Adipocyte (in vitro differentiated cells): ENCODE data around the gene GRM7.

Experiments
- DNase-seq: peaks from one replicate; pipeline ENCODE4 v3.0.0-alpha.2; 2015; ENCODE audit warnings: low read depth
- H3K27me3 ChIP-seq: replicated peaks from 2 replicates; pipeline ENCODE4 v1.7.0; 2013; ENCODE audit warnings: mild to moderate bottlenecking, low read length, moderate library complexity; ENCODE audit not compliant: control insufficient read depth, insufficient read depth
- H3K36me3 ChIP-seq: 2 replicates; pipeline ENCODE4 v1.7.0; 2013; ENCODE audit warnings: low read length, mild to moderate bottlenecking, moderate library complexity; ENCODE audit not compliant: control insufficient read depth, insufficient read depth, severe bottlenecking
- H3K4me1 ChIP-seq: 2 replicates; pipeline ENCODE4 v1.7.0; 2013; ENCODE audit warnings: mild to moderate bottlenecking, low read length, moderate library complexity; ENCODE audit not compliant: control insufficient read depth, insufficient read depth
- H3K4me3 ChIP-seq: 2 replicates; pipeline ENCODE4 v1.7.0; 2013; ENCODE audit warnings: mild to moderate bottlenecking, low read length, moderate library complexity
- H3K9ac ChIP-seq: 2 replicates; pipeline ENCODE4 v1.7.0; 2013; ENCODE audit warnings: mild to moderate bottlenecking, low read length, moderate library complexity
- H3K9me3 ChIP-seq: 2 replicates; pipeline ENCODE4 v1.7.0; 2013; ENCODE audit warnings: mild to moderate bottlenecking, low read length, moderate library complexity; ENCODE audit not compliant: control insufficient read depth

GRM7 gene

DNA sequence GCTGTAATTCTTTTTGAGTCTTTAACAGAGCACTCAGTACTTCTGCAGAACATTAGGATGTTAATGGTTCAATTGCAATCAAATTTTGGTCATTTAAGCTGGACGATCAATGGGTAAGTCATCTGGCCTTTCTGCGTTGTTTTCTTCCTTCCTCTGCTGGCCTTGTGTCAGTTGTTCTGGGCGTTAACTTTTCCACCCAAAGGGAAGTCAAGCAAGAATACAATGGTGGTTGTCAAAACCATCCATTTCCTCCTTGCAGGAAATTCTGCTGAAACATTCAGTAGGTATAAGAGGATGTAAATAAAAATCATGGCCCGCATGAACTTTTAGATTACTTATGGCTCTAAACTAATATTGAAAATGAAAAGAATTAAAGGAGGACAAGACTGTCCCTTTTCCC lies 584.0 kb downstream of the GRM7 start:
- no peak for DNase-seq
- peaks cover 8% of the 10 kb centered on the region for H3K9me3 ChIP-seq
- no peaks in the 10 kb centered on the region for H3K36me3 ChIP-seq
- no peaks in the 10 kb centered on the region for H3K4me1 ChIP-seq
- no peaks in the 10 kb centered on the region for H3K27me3 ChIP-seq
- H3K4me3 ChIP-seq: no peak overlapping the region
- no peak overlapping the region for H3K9ac ChIP-seq

DNA sequence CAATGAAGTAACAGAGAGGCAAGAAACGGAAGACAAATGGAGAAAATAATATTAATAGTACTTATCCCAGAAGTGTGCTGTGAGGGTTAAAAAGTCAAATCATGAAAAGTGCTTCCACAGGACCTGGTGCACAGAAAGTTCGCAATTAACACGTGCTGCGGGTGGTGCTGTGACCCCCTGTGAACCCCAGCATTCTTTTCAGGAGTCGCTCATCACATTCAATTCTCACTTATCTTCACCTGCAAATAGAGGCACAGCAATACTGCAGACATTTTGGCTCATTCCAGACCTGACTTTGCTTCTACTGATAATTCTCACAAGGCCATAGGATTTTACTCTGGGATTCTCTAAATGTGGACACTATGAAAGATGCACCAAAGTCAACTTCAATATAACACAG lies 584.4 kb downstream of the GRM7 start:
- no peaks in the 10 kb centered on the region for H3K4me1 ChIP-seq
- no peak for DNase-seq
- H3K9ac ChIP-seq: no peak overlapping the region
- no peaks in the 10 kb centered on the region for H3K36me3 ChIP-seq
- no peaks in the 10 kb centered on the region for H3K27me3 ChIP-seq
- H3K9me3 ChIP-seq: peaks cover 8% of the 10 kb centered on the region
- no peak overlapping the region for H3K4me3 ChIP-seq

DNA sequence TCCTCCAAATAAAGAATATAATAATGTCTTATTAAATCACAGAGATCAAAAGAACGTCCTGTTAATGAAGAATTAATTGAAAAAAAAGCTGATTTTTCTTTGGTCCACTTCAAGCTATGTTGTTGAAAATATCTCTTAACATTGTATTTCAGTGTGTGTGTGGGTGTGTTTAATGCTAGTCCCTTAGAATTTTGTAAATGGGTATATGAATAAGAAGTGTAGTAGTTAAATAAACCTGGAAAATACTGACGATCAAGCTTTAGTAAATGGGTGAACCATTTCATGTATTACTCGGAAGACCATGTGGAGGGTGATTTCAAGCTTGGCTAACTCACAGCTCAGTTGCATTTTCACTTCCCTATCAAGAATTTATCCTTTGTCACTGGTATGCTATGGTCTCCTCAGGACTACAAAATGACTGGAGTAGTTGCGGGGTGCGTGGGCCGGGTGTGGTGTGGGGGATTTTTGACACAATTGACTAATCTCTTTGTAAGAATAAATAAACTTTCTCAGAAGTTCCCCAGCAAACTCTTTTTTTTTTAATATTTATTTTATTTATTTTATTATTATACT lies 586.4 kb downstream of the GRM7 start:
- Histone ChIP-seq H3K36me3 (no peaks in the 10 kb centered on the region), H3K9me3 (no peaks in the 10 kb centered on the region), H3K4me3 (no peak overlapping the region), H3K27me3 (no peaks in the 10 kb centered on the region), H3K4me1 (no peaks in the 10 kb centered on the region), H3K9ac (no peak overlapping the region)
- no peak for DNase-seq

DNA sequence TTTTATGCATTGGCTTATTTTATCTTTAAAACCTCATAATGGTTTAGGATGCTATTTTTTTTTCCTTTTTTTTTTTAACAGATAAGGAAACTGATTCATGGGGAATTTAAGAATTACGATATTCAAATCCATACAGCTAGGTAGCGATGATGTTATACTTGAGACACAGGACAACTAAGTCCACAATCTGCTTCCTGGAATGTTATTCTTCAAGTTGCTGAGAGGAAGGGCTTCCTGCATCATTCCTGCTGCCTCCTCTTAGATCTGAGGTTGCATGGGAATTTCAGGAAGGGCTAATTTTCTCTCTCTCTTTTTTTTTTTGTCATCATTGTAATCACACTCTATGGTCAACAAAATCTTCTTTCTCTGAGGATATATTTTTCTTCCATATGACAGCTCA lies 595.5 kb downstream of the GRM7 start:
- H3K9ac ChIP-seq: no peak overlapping the region
- peaks cover 2% of the 10 kb centered on the region for H3K9me3 ChIP-seq
- no peaks in the 10 kb centered on the region for H3K27me3 ChIP-seq
- DNase-seq: no peak
- no peak overlapping the region for H3K4me3 ChIP-seq
- no peaks in the 10 kb centered on the region for H3K36me3 ChIP-seq
- no peaks in the 10 kb centered on the region for H3K4me1 ChIP-seq

DNA sequence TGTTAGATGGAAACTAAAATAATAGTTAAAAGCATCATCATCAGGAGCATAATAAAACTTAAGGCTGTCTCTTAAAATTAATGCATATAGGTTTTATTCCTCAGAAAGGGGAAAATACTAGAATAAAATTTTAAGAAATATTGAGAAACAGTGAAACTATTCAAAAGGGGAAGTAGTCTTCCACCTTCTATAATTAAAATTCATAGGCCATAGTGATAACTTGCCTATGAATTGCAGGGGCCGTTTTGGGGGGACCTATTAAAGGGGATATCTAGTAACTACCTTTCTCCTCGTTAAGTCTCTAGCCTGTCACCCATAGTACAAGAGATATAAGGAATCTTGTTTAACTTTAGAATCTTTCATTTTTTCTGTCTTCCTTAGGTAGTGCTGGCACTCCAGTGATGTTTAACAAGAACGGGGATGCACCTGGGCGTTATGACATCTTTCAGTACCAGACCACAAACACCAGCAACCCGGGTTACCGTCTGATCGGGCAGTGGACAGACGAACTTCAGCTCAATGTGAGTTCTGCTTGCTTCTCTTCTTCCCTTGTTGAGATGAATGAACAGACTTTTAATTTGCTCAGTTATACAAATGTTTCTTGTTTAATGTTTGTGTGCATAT lies 600.4 kb downstream of the GRM7 start:
- Histone ChIP-seq H3K9me3 (peaks cover 2% of the 10 kb centered on the region), H3K9ac (no peak overlapping the region), H3K4me3 (no peak overlapping the region), H3K27me3 (no peaks in the 10 kb centered on the region), H3K36me3 (no peaks in the 10 kb centered on the region), H3K4me1 (no peaks in the 10 kb centered on the region)
- no peak for DNase-seq

DNA sequence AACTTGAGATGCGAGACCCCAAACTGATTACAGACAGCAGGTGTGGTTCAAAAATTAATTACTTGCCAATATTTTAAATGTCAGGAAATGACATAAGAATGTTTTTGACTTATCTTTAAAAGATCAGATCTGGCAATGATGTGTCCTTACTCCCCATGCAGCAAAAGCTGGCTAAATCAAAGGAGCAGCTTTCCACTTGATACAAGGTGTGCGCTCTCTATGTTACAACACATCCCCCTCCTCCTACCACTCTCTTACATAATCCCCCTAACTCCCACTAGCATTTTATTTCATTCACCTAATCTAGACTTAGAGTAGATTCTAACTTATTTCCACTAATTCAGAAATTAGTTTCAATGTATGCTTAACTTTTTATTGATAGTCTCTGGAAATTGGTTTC lies 609.0 kb downstream of the GRM7 start:
- H3K27me3 ChIP-seq: no peaks in the 10 kb centered on the region
- H3K9ac ChIP-seq: no peak overlapping the region
- DNase-seq: no peak
- H3K4me3 ChIP-seq: no peak overlapping the region
- H3K36me3 ChIP-seq: no peaks in the 10 kb centered on the region
- no peaks in the 10 kb centered on the region for H3K4me1 ChIP-seq
- H3K9me3 ChIP-seq: no peaks in the 10 kb centered on the region

DNA sequence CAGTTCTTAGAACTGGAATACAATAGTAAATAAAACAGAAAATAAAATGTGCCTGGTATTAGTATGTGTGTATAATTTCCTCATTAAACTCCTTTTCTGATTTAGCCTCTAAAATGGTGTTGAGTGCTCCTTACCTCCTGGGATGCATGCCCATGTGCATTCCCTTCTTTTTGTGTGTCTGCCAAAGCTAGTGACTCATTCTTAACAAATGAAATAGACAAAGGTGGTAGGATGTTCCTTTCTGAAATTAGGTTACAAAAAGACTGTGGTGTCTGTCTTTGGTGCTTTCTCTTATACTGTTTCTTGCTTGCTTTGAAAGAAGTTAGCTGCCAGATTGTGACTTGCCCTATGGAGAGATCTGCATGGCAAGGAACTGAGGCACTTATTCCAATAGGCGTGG lies 623.7 kb downstream of the GRM7 start:
- Histone ChIP-seq H3K9ac (no peak overlapping the region), H3K4me1 (no peaks in the 10 kb centered on the region), H3K36me3 (no peaks in the 10 kb centered on the region), H3K4me3 (no peak overlapping the region), H3K9me3 (no peaks in the 10 kb centered on the region), H3K27me3 (no peaks in the 10 kb centered on the region)
- DNase-seq: no peak

DNA sequence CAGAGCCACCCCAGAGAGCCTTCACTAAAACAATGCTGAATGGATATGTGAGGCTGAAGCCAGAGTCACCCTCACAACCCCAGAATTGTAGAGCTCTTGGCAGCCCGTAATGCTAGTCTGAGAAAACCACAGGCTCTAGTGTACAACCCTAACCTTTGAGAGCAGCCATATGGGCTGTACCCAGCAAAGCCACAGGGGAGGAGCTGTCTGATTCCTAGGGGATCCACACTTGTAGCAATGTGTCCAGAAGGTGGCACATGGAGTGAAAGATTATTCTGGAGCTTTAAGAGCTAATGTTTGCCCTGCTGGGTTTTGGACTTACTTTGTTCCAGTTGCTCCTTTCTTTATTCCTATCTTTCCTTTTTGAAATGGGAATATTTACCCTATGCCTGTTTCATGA lies 626.8 kb downstream of the GRM7 start:
- H3K4me3 ChIP-seq: no peak overlapping the region
- no peaks in the 10 kb centered on the region for H3K9me3 ChIP-seq
- H3K27me3 ChIP-seq: no peaks in the 10 kb centered on the region
- no peaks in the 10 kb centered on the region for H3K36me3 ChIP-seq
- DNase-seq: no peak
- H3K4me1 ChIP-seq: no peaks in the 10 kb centered on the region
- H3K9ac ChIP-seq: no peak overlapping the region

DNA sequence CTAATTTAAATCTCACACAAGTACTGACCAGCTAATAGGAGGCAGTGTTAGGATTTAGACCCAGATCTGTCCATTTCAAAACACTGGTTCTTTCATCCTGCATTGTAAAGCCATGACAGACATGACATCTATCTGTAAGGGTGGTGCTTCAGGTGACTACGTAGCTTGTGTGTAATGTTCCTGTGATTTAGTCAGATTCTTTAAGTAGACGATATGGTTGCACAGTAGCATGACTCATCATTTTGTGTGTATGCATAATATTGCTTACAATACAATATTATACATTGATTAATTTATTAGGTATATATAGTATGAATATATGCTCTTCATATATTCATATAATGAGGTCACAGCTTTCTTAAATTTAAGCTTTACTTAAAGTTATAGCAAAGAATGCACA lies 628.5 kb downstream of the GRM7 start:
- no peaks in the 10 kb centered on the region for H3K4me1 ChIP-seq
- no peak overlapping the region for H3K9ac ChIP-seq
- no peak for DNase-seq
- H3K4me3 ChIP-seq: no peak overlapping the region
- no peaks in the 10 kb centered on the region for H3K27me3 ChIP-seq
- no peaks in the 10 kb centered on the region for H3K36me3 ChIP-seq
- no peaks in the 10 kb centered on the region for H3K9me3 ChIP-seq

DNA sequence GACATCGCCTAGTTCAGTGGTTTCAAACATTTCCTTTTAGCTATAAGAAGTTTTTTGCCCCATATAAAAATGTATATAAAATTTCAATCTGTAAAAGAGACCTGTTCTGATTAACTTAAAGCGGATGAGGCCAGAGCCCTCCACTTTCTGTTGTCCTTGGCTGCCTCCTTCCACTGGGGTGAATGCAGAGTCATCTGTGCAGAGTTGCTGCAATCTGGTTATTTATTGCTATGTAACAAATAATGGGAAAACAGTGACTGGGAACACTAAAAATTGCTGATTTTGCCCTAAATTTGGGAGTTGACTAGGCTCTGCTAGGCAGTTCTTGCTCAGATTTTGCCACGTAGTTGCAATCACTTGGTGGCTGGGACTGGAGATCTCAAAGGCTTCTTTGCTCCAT lies 637.8 kb downstream of the GRM7 start:
- Histone ChIP-seq H3K9ac (no peak overlapping the region), H3K9me3 (no peaks in the 10 kb centered on the region), H3K36me3 (no peaks in the 10 kb centered on the region), H3K27me3 (no peaks in the 10 kb centered on the region), H3K4me3 (no peak overlapping the region), H3K4me1 (no peaks in the 10 kb centered on the region)
- DNase-seq: no peak

DNA sequence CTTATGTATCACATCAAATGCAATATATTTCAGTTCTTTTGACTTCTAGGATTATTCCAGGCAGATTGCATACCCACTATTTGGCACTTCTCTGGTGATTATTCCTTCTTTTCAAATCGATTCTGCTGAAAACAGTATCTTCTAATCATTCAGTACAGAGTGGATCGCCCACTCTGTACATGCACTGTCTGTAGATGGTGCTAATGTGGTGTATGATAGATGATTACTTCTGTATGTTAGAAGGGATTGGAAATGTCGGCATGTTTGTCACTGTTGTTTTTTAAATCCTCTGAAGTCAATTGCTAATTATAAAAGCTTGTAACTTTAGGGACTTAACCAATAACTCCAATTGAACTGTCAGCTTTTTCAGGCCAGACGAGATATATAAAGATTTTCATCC lies 642.5 kb downstream of the GRM7 start:
- H3K9ac ChIP-seq: no peak overlapping the region
- H3K9me3 ChIP-seq: no peaks in the 10 kb centered on the region
- no peak overlapping the region for H3K4me3 ChIP-seq
- H3K4me1 ChIP-seq: peaks cover 10% of the 10 kb centered on the region
- DNase-seq: no peak
- no peaks in the 10 kb centered on the region for H3K27me3 ChIP-seq
- no peaks in the 10 kb centered on the region for H3K36me3 ChIP-seq
